LNCaP clone FGC (cell line): ENCODE data around the gene F2.

ENCODE experiments used
- DNase-seq: peaks from one replicate; pipeline ENCODE4 v3.0.0-alpha.2; 2011; ENCODE audit warnings: low read depth
- H3K4me3 ChIP-seq: 2 replicates; pipeline ENCODE4 v1.5.1; 2011; ENCODE audit warnings: mild to moderate bottlenecking, low read depth, low read length, control low read depth
- CTCF ChIP-seq: IDR thresholded peaks from 2 replicates; pipeline ENCODE4 v1.5.1; 2012; ENCODE audit warnings: mild to moderate bottlenecking; ENCODE audit not compliant: control insufficient read depth, insufficient read depth; ENCODE audit errors: extremely low read depth

Gene F2

GRCh38 chr11:46733234-46733633 lies 14.2 kb downstream of the F2 start:
- DNase-seq, result no peak
- TF ChIP-seq CTCF, result no peak
- no peak overlapping the region for H3K4me3 ChIP-seq

- no peak for DNase-seq
- H3K4me3 ChIP-seq, result no peak overlapping the region
- no peak for TF ChIP-seq CTCF
These were observed 17.1 kb downstream of the F2 start for GRCh38 chr11:46736146-46736545.

- TF ChIP-seq CTCF, result no peak
- no peak overlapping the region for H3K4me3 ChIP-seq
- DNase-seq, result peak; percentile 67
These were observed 17.6 kb downstream of the F2 start for GRCh38 chr11:46736615-46737014.

GRCh38 chr11:46737699-46738098 lies 18.7 kb downstream of the F2 start:
- TF ChIP-seq CTCF, result no peak
- no peak for DNase-seq
- H3K4me3 ChIP-seq, result no peak overlapping the region

GRCh38 chr11:46738887-46739286 lies 19.9 kb downstream of the F2 start:
- no peak overlapping the region for H3K4me3 ChIP-seq
- no peak for TF ChIP-seq CTCF
- DNase-seq, result no peak

GRCh38 chr11:46741600-46742484 lies 22.8 kb downstream of the F2 start:
- TF ChIP-seq CTCF, result no peak
- DNase-seq, result no peak
- H3K4me3 ChIP-seq, result no peak overlapping the region

- H3K4me3 ChIP-seq, result no peak overlapping the region
- TF ChIP-seq CTCF, result no peak
- no peak for DNase-seq
These were observed 24.0 kb downstream of the F2 start for GRCh38 chr11:46743043-46743442.
